GM10847 (cell line): Measurements from ENCODE around the gene FSD1.
A peak's percentile ranks its signal among the peaks of the same experiment; 100 is the strongest.

Experiments
- POLR2A ChIP-seq: IDR thresholded peaks from 2 replicates; pipeline ENCODE4 v1.6.1; 2011; ENCODE audit not compliant: insufficient read length; ENCODE audit errors: extremely low read depth

FSD1 gene

GRCh38 chr19:4324228-4324627 lies 19.8 kb downstream of the FSD1 start:
- TF ChIP-seq POLR2A, result no peak

- TF ChIP-seq POLR2A, result no peak
Observed at GRCh38 chr19:4326215-4326836, 21.9 kb downstream of the FSD1 start.

GRCh38 chr19:4326837-4327251 lies 22.4 kb downstream of the FSD1 start:
- no peak for TF ChIP-seq POLR2A

- TF ChIP-seq POLR2A, result no peak
Observed at GRCh38 chr19:4327252-4327876, 23.0 kb downstream of the FSD1 start.

- TF ChIP-seq POLR2A, result no peak
Observed at GRCh38 chr19:4327877-4328242, 23.5 kb downstream of the FSD1 start.

GRCh38 chr19:4328243-4328990 lies 24.0 kb downstream of the FSD1 start:
- peak; percentile 73 for TF ChIP-seq POLR2A

GRCh38 chr19:4329858-4330257 lies 25.5 kb downstream of the FSD1 start:
- no peak for TF ChIP-seq POLR2A

- TF ChIP-seq POLR2A, result no peak
Observed at GRCh38 chr19:4334929-4335570, 30.7 kb downstream of the FSD1 start.

- no peak for TF ChIP-seq POLR2A
Observed at GRCh38 chr19:4337906-4338440, 33.6 kb downstream of the FSD1 start.

- TF ChIP-seq POLR2A, result peak; percentile 21
Observed at GRCh38 chr19:4338441-4339355, 34.3 kb downstream of the FSD1 start, which contains the start of gene STAP2. Gene STAP2 (minus strand): TSS chr19:4338827. CDS start chr19:4338753, 74 bp downstream.

GRCh38 chr19:4342314-4342614 lies 37.9 kb downstream of the FSD1 start:
- TF ChIP-seq POLR2A, result no peak

GRCh38 chr19:4342615-4343369 lies 38.4 kb downstream of the FSD1 start:
- peak; percentile 84 for TF ChIP-seq POLR2A

- TF ChIP-seq POLR2A, result peak; percentile 46
Observed at GRCh38 chr19:4343370-4344307, 39.2 kb downstream of the FSD1 start, which contains the start of gene MPND. Gene MPND (plus strand): TSS chr19:4343562. CDS start chr19:4343594, 32 bp downstream.
